H9 (cell line): ENCODE data around the gene ADAMTS8. TPM values are rescaled to one million over a fixed set of nuclear protein-coding genes. Genes with fewer than 3 reads are reported as not detected.

Experiments
- DNase-seq: peaks from one replicate; pipeline ENCODE4 v3.0.0-alpha.2; 2017
- H2AFZ ChIP-seq: one replicate; pipeline ENCODE4 v1.6.1; 2013; ENCODE audit warnings: mild to moderate bottlenecking, low read length, control low read depth, moderate library complexity
- H2AK5ac ChIP-seq: 2 replicates; pipeline ENCODE4 v1.6.1; 2013; ENCODE audit warnings: low read length, control low read depth, mixed read lengths; ENCODE audit not compliant: insufficient read length
- H2BK120ac ChIP-seq: one replicate; pipeline ENCODE4 v1.6.1; 2013; ENCODE audit warnings: low read depth, mild to moderate bottlenecking, low read length, control low read depth, inconsistent platforms; ENCODE audit not compliant: poor library complexity, severe bottlenecking
- H2BK12ac ChIP-seq: 2 replicates; pipeline ENCODE4 v1.6.1; 2013; ENCODE audit warnings: low read length, control low read depth, mixed read lengths, low read depth; ENCODE audit not compliant: insufficient read length
- H2BK15ac ChIP-seq: 2 replicates; pipeline ENCODE4 v1.6.1; 2013; ENCODE audit warnings: low read depth, low read length, control low read depth
- H2BK20ac ChIP-seq: one replicate; pipeline ENCODE4 v1.6.1; 2013; ENCODE audit warnings: low read depth, mild to moderate bottlenecking, low read length, control low read depth, inconsistent platforms; ENCODE audit not compliant: poor library complexity, severe bottlenecking
- H2BK5ac ChIP-seq: 2 replicates; pipeline ENCODE4 v1.6.1; 2013; ENCODE audit warnings: low read length, control low read depth, mixed read lengths; ENCODE audit not compliant: insufficient read length
- H3K14ac ChIP-seq: 2 replicates; pipeline ENCODE4 v1.6.1; 2013; ENCODE audit warnings: low read length, control low read depth; ENCODE audit not compliant: insufficient read depth
- H3K18ac ChIP-seq: 2 replicates; pipeline ENCODE4 v1.6.1; 2013; ENCODE audit warnings: low read depth, mild to moderate bottlenecking, mixed read lengths, low read length, control low read depth; ENCODE audit not compliant: insufficient read length
- H3K23ac ChIP-seq: 2 replicates; pipeline ENCODE4 v1.6.1; 2013; ENCODE audit warnings: low read length, control low read depth, mixed read lengths, low read depth; ENCODE audit not compliant: insufficient read length
- H3K23me2 ChIP-seq: 2 replicates; pipeline ENCODE4 v1.6.1; 2013; ENCODE audit warnings: low read depth, mild to moderate bottlenecking, mixed read lengths, low read length, control low read depth; ENCODE audit not compliant: insufficient read length, poor library complexity, severe bottlenecking
- H3K27ac ChIP-seq: 2 replicates; pipeline ENCODE4 v1.5.1; 2013; ENCODE audit warnings: low read length, control low read depth, mixed read lengths, low read depth; ENCODE audit not compliant: insufficient read length
- H3K27me3 ChIP-seq: 2 replicates; pipeline ENCODE4 v1.6.1; 2013; ENCODE audit warnings: low read length, control low read depth, inconsistent platforms; ENCODE audit not compliant: insufficient read depth
- H3K4ac ChIP-seq: 2 replicates; pipeline ENCODE4 v1.6.1; 2013; ENCODE audit warnings: low read depth, mild to moderate bottlenecking, control low read depth, inconsistent platforms, low read length, moderate library complexity
- H3K4me1 ChIP-seq: 2 replicates; pipeline ENCODE4 v1.6.1; 2013; ENCODE audit warnings: low read length, control low read depth, inconsistent platforms; ENCODE audit not compliant: insufficient read depth
- H3K4me2 ChIP-seq: 2 replicates; pipeline ENCODE4 v1.6.1; 2013; ENCODE audit warnings: low read length, control low read depth, mixed read lengths; ENCODE audit not compliant: insufficient read length, insufficient read depth
- H3K56ac ChIP-seq: 2 replicates; pipeline ENCODE4 v1.6.1; 2013; ENCODE audit warnings: low read depth, mild to moderate bottlenecking, mixed read lengths, low read length, control low read depth; ENCODE audit not compliant: insufficient read length
- H3K79me1 ChIP-seq: 2 replicates; pipeline ENCODE4 v1.6.1; 2013; ENCODE audit warnings: low read depth, mild to moderate bottlenecking, moderate library complexity, low read length, control low read depth, inconsistent platforms; ENCODE audit not compliant: insufficient read depth, poor library complexity, severe bottlenecking
- H3K79me2 ChIP-seq: 2 replicates; pipeline ENCODE4 v1.6.1; 2013; ENCODE audit warnings: low read length, control low read depth, inconsistent platforms; ENCODE audit not compliant: insufficient read depth
- H3K9ac ChIP-seq: 2 replicates; pipeline ENCODE4 v1.6.1; 2013; ENCODE audit warnings: low read length, control low read depth, mixed read lengths; ENCODE audit not compliant: insufficient read length; ENCODE audit errors: extremely low read depth
- H3K9me3 ChIP-seq: one replicate; pipeline ENCODE4 v1.6.1; 2013; ENCODE audit warnings: low read depth, low read length, inconsistent platforms; ENCODE audit not compliant: control insufficient read depth
- H3T11ph ChIP-seq: one replicate; pipeline ENCODE4 v1.6.1; 2013; ENCODE audit warnings: mild to moderate bottlenecking, low read length, control low read depth, inconsistent platforms
- H4K20me1 ChIP-seq: one replicate; pipeline ENCODE4 v1.6.1; 2013; ENCODE audit not compliant: control insufficient read depth, insufficient read length, insufficient read depth
- H4K5ac ChIP-seq: 2 replicates; pipeline ENCODE4 v1.6.1; 2013; ENCODE audit warnings: low read depth, mild to moderate bottlenecking, mixed read lengths, low read length, control low read depth; ENCODE audit not compliant: insufficient read length
- H4K8ac ChIP-seq: replicated peaks from 2 replicates; pipeline ENCODE4 v1.6.1; 2013; ENCODE audit warnings: low read length, control low read depth, mixed read lengths, low read depth; ENCODE audit not compliant: insufficient read length
- H4K91ac ChIP-seq: 2 replicates; pipeline ENCODE4 v1.6.1; 2013; ENCODE audit warnings: low read depth, mild to moderate bottlenecking, moderate library complexity, mixed read lengths, low read length, control low read depth; ENCODE audit not compliant: insufficient read length
- H3K27ac Mint-ChIP-seq, 3 experiments: 2 replicates in 2 of 3; 3 replicates in 1 of 3; pipeline ENCODE4 v1.8.0; 2020 to 2021; ENCODE audit warnings: mixed read lengths in 3 of 3, mild to moderate bottlenecking in 1 of 3, moderate library complexity in 1 of 3
- H3K27me3 Mint-ChIP-seq: 2 replicates; pipeline ENCODE4 v1.8.0; 2021; ENCODE audit warnings: low read depth, mild to moderate bottlenecking, moderate library complexity, mixed read lengths
- H3K36me3 Mint-ChIP-seq, 3 experiments: 2 replicates in 2 of 3; 3 replicates in 1 of 3; pipeline ENCODE4 v1.8.0; 2020 to 2021; ENCODE audit warnings: low read depth in 3 of 3, mixed read lengths in 3 of 3; ENCODE audit not compliant: insufficient read depth in 1 of 3
- H3K4me1 Mint-ChIP-seq, 2 experiments: 2 replicates each; pipeline ENCODE4 v1.8.0; 2020; ENCODE audit warnings: mixed read lengths in 2 of 2
- H3K4me3 Mint-ChIP-seq, 2 experiments: 2 replicates in 1 of 2; 3 replicates in 1 of 2; pipeline ENCODE4 v1.8.0; 2020 to 2021; ENCODE audit warnings: mild to moderate bottlenecking in 2 of 2, mixed read lengths in 2 of 2, moderate library complexity in 1 of 2
- H3K9me3 Mint-ChIP-seq, 2 experiments: 2 replicates in 1 of 2; 3 replicates in 1 of 2; pipeline ENCODE4 v1.8.0; 2020; ENCODE audit warnings: mild to moderate bottlenecking in 2 of 2, mixed read lengths in 2 of 2, moderate library complexity in 1 of 2
- CTCF ChIP-seq: fragments of 200-600 bp; sonication (generic); conservative IDR thresholded peaks from 3 replicates; pipeline ENCODE4 v1.8.0; 2021; ENCODE audit warnings: antibody characterized with exemption, mild to moderate bottlenecking
- WGBS: extraction: QIAGEN DNeasy Blood & Tissue Kit; methylation state at CpG from one replicate; pipeline ENCODE4 v1.1.7; 2013; ENCODE audit warnings: missing lambda C conversion rate, low lambda C conversion rate, mixed read lengths; ENCODE audit not compliant: insufficient read length; ENCODE audit errors: extremely low coverage; 5-methylcytosine and 5-hydroxymethylcytosine counted together
- total RNA-seq: library from RNA; stranded (reverse); gene quantifications from 2 replicates; pipeline ENCODE4 v1.2.1, GENCODE V29; 2021

Gene ADAMTS8
- total RNA-seq, 1 experiment from 2014 or later = 5.0 TPM

- H3K36me3 Mint-ChIP-seq = no peaks in the 10 kb centered on the region
- no peak overlapping the region for H2AFZ ChIP-seq
These were observed 7.8 kb upstream of the ADAMTS8 start for GRCh38 chr11:130436171-130436570.

More at GRCh38 chr11:130436171-130436570, 7.8 kb upstream of the ADAMTS8 start:
- Histone ChIP-seq H3K14ac (no peak overlapping the region), H3K4me1 (no peaks in the 10 kb centered on the region), H3T11ph (no peak overlapping the region), H3K56ac (no peak overlapping the region), H3K23ac (no peak overlapping the region), H3K18ac (no peak overlapping the region), H4K8ac (no peak overlapping the region), H3K4ac (no peak overlapping the region), H3K23me2 (peaks cover 4% of the 10 kb centered on the region), H4K91ac (no peak overlapping the region), H3K9me3 (no peaks in the 10 kb centered on the region), H3K27ac (no peak overlapping the region), H2BK12ac (no peak overlapping the region), H3K79me1 (no peaks in the 10 kb centered on the region), H2AK5ac (no peak overlapping the region), H2BK120ac (no peak overlapping the region), H2BK15ac (no peak overlapping the region), H3K27me3 (no peaks in the 10 kb centered on the region), H2BK20ac (no peak overlapping the region), H4K20me1 (no peaks in the 10 kb centered on the region), H3K9ac (no peak overlapping the region), H3K79me2 (no peaks in the 10 kb centered on the region), H2BK5ac (no peak overlapping the region), H4K5ac (no peak overlapping the region), H3K4me2 (no peak overlapping the region)
- no peak for TF ChIP-seq CTCF
- peaks cover 27% of the 10 kb centered on the region for H3K27me3 Mint-ChIP-seq
- H3K4me3 Mint-ChIP-seq = no peak overlapping the region
- no peak overlapping the region for H3K27ac Mint-ChIP-seq
- no peaks in the 10 kb centered on the region; a peak in 2 of 5 replicates for H3K9me3 Mint-ChIP-seq
- no peaks in the 10 kb centered on the region for H3K4me1 Mint-ChIP-seq
- no peak for DNase-seq
- no CpG with 5 or more reads among the region's 3 CpGs for WGBS
